HG02973 (cell line): ENCODE measurements around the gene ZNF532.
"Not testable (repeated sequence)": the region's sequence is repeated elsewhere in the genome, so short reads cannot be mapped to it uniquely, and the experiment has no call there.

ENCODE experiments used
- ATAC-seq: cut with Tn5 transposase; IDR thresholded peaks from one replicate; pipeline ENCODE4 v1.9.1; 2021; ENCODE audit warnings: moderate library complexity; ENCODE audit not compliant: unreplicated experiment

Gene ZNF532

DNA sequence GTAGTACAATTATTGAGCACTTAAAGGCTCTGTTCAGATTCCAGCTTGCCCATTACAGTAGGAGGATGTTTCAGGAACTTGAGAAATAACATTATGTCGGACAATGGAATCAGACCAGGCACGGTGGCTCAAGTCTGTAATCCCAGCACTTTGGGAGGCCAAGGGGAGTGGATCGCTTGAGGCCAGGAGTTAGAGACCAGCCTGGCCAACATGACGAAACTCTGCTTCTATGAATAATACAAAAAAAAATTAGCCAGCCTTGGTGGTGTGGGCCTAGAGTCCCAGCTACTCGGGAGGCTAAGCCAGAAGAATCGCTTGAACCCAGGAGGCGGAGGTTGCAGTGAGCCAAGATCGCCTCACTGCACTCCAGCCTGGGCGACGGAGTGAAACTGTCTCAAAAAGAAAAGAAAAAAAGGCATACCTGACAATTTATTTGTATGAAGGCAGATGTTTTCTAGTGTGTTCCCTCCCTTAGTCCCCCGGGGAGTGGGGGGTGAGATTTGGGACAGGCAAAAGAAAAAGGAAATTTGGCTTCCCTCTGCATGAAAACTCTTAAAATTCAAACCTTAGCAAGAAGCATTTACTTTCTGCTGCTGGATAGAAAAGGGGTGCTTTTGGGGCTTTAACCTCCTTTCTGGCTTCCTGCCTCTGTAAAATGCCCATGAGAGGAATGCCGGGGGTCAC is 13.7 kb upstream of the ZNF532 start:
- ATAC-seq = no peak

DNA sequence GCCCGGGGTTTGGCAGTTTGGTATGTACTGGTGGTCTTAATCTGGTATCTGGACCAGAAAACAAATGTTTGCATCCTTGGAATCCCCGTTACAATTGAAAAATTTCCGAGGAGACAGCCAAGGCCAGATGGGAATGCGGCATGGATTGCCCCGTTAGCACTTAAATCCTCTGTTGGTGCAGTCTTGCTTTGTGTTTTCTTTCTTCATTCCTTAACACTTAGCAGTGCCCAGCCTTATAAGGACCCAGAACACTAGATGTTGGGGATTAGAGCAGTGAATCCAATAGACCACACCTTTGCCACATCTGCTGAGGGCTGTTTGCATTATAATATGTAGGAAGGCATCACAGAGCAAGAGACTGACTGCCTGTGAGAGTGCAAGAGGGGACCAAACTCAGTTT is 12.8 kb upstream of the ZNF532 start:
- no peak for ATAC-seq

DNA sequence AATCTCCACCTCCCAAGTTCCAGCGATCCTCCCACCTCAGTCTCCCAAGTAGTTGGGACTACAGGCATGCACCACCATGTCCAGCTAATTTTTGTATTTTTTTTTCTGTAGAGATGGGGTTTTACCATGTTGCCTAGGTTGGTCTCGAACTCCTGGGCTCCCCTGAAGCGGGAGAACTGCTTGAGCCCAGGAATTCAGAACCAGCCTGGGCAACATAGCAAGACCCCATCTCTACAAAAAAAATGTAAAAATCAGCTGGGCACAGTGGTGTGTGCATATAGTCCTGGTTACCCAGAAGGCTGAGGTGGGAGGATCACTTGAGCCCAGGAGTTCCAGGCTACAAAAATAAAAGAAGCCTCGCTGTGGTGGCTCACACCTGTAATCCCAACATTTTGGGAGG is 12.0 kb upstream of the ZNF532 start:
- no peak for ATAC-seq

DNA sequence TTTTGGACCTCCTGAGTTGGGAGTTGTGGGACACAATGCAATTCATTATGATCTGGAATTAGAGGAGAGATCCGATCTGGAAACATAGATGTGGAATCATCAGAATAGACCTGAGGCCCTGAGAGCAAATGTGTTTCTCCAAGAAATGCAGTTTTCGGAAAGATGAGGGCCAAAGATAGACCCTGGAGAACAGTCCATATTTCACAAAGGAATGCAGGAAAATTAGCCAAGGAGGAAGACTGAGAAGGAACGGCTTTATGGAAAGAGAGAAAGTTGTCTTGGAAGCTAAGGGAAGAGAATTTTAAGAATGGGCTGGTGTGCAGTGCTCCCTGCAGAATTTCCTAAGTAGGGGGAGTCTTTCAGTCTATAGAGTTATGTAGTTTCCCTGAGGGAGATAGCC is 11.1 kb upstream of the ZNF532 start:
- ATAC-seq = no peak

DNA sequence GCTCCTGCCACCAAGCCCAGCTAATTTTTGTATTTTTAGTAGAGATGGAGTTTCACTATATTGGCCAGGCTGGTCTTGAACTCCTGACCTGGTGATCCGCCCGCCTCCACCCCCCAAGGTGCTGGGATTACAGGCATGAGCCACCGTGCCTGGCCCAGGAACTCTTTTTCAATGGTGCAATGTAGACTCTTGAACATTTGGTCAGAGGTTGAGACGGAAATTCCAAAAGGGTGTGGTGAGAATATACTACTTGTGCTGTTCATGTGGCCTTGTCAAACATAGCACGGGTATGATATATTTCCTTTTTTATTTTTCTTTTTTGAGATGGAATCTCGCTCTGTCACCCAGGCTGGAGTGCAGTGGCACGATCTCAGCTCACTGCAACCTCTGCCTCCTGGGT is 9.2 kb upstream of the ZNF532 start:
- ATAC-seq = not testable (repeated sequence)

DNA sequence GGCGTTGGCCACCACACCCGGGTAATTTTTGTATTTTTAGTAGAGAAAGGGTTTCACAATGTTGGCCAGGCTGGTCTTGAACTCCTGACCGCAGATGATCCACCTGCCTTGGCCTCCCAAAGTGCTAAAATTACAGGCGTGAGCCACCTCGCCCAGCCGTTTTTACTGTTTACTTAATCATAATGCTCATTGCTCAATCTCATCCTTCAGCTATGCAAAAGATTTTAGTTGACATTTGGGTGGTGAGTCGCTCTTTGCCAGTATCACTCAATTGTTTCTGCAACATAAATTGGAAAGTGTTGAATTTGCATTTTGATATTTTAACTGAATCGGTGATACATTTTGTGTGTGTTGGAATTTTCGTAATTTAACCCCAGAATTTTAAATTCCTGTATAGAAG is 7.8 kb upstream of the ZNF532 start:
- no peak for ATAC-seq

DNA sequence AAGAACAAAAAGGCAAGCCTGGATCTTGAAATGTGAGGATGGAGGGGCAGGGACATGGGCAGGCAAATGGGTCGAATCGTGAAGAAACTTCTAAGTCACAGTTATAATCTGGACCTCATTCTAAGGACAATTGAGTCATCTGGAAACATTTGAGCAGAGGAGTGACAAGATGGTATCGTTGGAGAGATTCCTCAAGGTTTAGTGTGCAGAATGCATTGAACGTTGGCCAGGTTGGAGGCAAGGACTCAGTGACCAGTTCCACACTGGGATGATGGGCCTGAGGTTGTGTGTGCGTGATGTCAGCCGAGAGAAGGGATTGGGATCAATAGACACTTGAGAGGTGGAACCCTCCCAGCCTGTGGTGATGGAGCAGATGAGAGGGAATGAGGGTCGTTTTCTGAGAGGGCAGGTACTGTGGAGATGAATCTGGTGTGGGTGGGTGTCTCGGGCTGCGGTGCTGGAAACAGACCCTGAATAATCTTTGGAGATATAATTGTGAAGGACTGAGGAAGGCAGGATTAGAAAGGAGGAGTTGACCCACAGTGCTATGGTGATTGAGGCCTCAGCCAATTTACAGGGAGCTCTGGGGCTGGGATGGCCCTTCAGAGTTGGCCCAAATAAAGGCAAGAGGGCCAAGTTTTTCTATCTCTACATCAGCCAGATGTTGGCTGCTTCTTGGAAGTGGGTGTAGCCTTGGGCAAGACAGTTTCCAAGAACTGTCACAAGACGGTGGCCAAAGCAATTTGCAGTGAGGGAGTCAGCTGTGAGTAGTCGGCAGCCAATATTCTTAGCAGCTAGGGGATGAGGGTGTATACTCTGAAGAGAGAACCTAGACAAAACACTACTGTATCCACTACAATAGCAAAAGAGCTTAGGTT is 5.8 kb upstream of the ZNF532 start:
- no peak for ATAC-seq

DNA sequence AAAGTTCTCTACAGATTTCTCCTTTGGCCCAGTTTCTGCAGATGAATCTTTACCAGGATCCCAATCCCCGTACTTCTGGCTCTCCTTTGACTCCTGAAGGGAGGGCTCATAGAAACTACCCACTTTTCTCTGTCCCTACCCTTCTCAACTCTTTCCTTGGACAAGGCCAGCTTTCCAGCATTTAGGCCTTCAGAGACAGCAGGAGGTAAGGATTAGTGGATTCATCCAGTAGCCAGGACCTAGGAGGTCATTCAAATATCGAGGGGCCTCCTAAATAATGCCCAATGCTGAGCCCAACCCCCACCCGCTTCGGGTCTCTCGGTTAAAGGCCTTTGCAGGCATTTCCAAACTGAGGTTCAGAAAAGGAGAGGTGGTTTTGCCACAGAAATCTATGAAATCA is 4.8 kb upstream of the ZNF532 start:
- ATAC-seq = no peak

DNA sequence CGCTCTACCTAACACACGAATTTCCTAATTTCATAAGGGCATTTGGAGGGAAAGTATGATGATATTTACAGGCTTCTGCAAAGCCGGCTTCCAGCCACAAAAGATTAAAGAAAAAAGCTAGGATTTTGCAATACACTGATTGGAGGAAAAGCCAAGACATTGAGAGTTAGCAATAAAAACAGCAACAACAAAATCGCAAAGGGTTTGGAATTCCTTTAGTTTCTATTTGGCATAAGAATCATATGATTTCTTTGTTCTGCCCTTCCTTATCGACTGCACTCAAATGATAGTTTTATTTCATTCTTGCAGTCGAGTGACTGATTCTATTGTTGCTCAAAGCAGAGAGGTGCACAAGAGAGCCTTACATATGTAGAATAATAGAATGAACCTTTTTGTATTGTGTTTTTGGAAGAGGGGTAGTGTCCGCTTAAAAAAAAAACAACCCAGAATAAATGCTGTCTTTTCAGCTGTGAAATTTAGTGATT is 3.9 kb upstream of the ZNF532 start:
- no peak for ATAC-seq

DNA sequence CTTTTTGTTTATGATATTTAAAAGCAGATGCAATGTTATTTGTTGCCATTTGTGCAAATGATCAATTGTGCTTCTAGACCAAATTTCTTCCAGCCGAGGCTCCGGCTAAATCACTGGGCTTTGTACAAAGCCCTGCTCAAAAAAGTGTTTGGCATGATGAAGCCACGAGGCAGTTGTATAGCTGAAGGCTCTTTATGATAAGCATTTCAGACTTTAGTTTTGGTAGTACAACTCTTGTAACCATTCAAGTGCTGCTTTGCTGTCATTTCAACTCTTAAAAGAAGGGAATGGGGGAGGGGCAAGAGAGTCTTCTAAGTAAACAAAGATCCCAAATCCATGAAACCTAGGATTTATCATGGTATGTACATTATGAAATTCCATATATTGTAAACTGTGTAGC is 3.3 kb upstream of the ZNF532 start:
- ATAC-seq = no peak

DNA sequence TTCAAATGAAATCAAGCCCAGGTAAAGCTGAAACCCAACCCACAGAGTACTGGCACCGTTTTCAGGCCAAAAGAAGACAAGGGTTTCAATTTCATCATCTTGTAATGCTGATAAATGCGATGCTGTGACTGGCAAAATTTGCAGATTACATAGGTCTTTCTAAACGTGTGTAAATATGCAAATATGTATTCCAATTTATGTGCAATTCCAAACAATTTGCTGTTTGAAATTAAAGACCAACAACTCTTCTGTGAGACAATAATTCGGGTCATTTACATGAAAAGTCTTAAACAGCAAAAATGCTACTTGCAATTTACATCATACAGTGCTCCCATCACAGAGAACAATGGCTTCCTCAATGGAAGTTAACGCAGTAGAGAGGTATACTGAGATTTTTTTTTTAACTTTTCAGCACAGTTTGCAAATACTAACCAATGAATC is 2.8 kb upstream of the ZNF532 start:
- ATAC-seq = no peak

DNA sequence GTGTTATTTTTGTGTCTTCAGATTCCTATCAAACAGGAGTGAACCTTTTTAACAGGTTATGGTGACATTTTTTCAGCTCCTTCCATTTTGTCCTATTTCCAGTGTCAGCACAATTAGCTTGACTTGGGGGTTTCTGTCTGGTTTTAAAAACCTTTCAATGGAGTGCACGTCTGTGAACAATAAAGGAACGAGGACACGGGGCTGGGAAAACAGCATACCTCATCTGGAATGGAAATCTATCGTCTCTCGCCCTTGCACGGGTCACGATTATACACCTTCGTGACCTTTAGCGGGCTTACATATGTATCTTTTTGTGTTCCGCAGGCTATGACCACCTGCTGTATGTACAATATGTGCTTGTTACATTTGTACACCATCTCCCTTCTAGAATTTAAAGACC is 2.3 kb upstream of the ZNF532 start:
- no peak for ATAC-seq

DNA sequence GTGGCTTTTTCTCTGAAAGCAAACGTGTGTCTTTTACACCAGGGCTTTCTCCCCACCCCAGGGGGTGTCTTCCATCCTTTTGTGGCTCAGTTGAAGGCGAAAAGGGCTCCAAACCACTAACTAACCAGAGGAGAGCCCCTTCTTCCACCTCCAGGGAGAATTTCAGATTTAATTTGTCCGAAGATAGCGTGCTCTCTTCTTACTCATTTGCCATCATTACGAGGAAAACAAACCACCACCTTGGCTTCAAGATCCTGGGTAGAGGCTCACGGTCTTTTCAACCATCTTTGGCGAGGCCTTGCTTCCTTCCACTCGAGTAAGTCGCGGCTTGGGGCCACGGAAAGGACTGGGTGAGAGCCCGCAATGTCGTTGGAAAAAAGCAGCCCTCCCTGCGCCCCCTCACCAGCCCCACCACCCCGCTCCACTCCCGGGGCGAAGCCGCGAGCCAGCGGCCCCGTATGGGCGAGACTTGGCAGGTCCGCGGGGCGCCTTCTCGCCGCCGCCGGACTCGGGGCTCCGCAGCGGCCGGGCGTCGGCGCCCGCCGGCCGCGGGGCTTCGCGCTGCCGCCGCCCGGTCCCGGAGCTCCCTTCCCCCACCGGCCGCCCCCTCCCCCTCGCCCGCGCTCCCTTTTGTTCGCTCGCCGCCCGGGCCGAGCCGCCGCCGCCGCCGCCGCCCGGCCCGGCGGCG is 1.7 kb upstream of the ZNF532 start:
- ATAC-seq = no peak

DNA sequence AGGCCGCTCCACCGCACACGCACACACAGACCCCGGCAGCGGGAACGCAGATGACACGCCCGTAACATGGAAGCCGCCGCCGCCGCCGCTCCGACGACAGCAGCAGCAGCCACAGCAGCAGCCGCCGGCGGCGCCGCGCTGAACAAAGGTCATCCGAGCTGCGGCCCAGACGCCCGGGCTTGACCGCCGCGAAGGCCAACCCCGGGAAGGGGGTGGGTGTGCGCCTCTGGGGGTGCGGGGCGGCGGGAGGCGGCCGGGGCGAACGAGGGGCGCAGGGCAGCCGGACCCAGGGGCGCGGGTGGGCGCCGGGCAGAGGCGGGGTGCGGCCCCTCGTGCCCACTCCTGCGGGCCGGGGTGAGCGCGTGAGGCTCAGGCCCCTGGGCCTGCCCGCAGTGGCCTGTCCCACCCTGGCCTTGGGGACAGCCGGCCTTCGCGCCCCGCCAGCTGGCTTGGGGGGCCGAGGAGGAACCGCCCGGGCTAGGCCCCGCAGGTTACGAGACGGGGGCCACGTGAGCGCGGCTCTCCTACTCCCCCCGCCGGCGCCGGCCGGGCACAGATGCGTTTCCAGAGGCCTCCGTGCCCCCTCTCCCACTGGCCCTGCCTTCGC is 1.0 kb upstream of the ZNF532 start:
- ATAC-seq = peak; percentile 39

DNA sequence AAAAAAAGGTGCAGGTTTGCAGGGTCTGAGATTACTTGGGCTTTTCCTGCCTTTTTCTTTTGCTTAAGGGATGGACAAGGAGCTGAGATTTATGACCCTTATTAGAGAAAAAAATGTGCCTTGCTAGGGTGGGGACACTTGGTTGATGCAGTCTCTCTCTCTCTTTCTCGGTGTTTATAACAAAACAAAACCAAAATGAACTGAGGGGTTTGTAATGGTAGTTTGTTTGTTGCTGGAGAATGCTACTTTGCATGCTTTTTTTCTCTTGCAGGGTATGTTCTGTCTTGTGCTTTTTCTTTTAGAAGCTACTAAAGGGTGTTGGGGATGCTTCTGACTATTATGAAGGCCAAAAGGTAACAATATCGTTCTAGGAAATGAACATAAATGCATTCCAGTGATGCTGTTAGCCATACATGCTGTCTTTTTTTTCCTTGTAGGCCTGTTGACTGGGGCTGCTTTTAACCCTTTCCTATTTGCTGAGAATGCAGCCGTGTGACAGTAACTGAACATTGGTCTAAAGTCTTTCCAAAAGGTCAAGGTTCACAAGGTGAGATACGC is 435 bp downstream of the ZNF532 start:
- ATAC-seq = no peak

DNA sequence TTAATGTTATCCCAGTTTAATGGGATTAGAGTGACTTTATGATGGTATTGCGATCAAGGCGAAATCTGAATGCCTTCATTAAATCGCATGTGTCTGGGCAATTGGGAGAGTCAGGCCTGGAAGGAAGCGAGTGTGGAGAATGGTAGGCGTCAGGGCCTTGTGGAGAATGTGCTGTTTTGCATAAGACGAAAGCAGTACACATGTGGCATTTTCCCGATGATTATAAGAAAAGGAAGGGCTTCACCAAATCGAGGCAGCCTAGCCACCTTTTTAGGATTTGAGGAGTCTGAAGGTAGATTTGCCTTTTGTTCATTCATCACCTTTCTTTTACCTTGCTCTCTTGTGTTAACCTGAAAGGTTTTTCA is 1.0 kb downstream of the ZNF532 start:
- ATAC-seq = no peak

DNA sequence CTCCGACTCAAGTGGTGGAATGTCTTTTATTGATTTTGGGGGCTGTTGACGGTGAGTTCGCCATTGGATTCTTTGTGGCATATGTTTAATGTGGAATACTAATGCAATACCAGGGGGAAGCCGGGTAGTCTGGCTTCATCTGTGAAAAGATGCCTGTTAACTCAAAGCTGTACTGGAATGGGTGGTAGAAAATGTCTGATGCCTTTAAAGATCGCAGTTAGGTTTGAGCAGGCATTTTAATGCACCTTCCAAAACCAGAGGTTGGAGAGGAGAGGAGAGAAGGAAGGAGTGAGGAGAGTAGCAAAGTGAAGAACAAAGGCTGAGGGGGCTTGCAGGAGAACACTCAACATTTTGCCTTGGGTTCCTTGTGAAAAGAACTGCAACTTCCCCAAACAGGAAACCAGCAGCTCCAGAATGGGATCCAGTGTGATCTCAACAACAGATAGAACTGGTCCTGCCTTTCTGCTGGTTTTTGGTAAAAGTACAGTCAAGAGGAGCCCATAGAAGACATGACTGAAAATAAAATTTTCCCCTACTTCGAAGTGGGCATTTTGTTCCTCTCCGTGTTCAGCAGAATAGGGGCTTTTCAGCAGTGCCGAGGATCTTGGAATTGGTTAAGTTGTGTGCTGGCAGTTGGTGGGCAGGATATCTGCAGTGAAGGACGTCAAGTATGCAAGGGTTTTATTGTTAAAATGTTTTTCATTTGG is 1.5 kb downstream of the ZNF532 start:
- ATAC-seq = no peak

DNA sequence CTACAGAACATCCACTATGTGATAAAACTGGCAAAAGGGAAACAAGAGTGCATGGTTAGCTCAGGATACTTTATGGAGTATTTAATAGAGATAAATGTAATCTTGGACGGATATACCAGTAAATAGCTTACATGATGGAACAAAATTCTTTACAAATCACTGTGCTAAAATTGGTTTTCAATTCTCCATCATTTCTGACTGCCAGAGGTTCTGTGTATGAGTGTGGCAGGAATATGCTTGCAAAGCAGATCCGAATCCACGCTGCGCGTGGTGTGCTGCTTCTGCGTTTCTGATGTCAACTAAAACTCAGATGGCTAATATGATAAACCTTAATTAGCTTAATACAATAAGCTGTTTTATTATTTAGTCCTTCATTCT is 2.1 kb downstream of the ZNF532 start:
- ATAC-seq = no peak

DNA sequence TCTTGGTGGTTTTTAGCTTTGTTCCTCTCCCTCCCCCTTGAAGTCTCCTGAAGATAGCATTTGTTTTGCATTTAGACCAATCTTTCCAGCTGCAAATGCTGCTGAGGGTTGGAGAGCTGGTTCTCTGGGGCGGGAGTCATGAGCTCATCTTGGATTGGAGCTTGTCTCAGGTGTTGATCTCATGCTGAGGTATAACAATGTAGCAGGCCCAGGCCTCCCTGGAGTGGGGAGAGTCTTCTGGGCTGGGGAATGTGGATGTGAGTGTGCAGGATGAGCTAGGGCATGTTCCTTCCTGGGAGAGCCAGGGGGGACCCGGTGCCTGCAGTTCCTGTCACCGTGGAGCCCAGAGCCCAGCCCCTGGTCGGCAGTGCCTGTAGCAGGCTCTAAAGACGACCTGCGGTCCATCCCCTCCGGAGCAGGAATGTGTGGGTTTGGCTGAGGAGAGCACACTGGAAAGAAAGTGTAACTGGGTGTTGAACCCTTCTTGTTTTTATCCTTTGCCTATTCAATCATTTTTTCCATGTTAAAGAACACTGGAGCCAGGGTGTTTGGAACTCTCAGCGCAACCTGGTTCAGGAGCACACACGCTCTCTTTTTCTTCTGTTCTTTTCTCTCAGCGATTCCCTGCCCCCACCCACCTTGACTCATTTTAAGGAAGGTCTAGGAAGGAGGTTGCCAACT is 2.7 kb downstream of the ZNF532 start:
- no peak for ATAC-seq

DNA sequence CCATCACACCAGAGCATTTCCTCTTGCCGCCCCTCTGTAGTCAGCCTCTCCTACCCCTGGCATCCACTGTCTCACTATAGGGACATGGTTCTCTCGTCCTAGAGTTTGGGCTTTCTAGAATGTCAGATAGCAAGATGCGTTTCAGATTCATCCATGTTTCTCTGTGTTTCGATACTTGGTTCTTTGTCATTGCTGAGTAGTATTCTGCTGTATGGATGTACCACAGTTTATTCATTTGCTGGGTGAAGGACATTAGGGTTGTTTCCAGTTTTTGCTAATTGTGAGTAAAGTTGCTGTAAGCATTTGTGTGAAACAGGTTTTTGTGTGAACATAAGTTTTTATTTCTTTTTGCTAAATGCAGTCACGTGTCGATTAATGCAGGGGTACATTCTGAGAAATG is 3.8 kb downstream of the ZNF532 start:
- no peak for ATAC-seq
